PC-3 (cell line): Measurements from ENCODE around the gene IGSF23.

Source experiments
- EZH2 ChIP-seq: fragments of 300-600 bp; sonication (generic); IDR thresholded peaks from one replicate; pipeline ENCODE4 v1.6.1; 2017; ENCODE audit warnings: antibody characterized with exemption, mild to moderate bottlenecking, low read length; ENCODE audit not compliant: unreplicated experiment
- EZH2phosphoT487 ChIP-seq: fragments of 300-600 bp; sonication (generic); IDR thresholded peaks from 2 replicates; pipeline ENCODE4 v1.6.1; 2018; ENCODE audit warnings: mild to moderate bottlenecking, antibody characterized with exemption, low read length, borderline replicate concordance
- TF ChIP-seq, protein P1 (sequence below): fragments of 300-600 bp; sonication (generic); conservative IDR thresholded peaks from 2 replicates; pipeline ENCODE4 v1.5.1; 2017; ENCODE audit warnings: antibody characterized with exemption, low read depth, mild to moderate bottlenecking, low read length

DNA sequence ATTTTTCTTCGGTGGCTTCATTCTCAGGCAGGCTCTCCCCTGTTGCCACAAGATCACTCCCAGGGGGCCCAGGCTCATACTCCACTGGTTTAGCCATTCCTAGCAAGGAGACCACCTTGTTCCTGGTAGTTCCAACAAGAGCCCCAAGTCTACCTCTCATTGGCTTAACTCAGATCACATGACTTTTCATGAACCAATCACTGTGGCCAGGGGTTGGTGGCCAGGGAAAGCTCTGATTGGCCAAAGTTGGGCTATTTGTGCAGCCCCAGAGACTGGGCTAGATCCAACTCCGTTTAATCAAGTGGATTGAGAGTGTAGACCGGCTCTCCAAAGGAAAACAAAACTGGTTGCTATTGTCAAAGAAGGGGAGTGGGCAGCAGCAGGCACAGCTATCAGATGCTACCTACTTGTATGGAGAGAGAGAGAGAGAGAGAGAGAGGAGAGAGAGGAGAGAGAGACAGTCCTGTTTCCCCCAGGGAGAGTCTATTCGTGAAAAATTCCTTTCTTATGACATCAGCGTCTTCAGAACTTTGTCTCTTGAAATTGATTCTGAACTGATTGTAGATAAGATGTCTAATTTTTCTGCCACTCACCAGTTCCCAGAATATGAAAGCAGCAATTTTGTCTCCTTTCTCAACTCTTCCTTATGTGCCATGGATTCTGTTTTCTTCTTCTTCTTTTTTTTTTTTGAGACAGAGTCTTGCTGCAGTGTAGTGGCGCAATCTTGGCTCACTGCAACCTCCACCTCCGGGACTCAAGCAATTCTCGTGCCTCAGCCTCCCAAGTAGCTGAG, 63.9 kb downstream of the IGSF23 start:
- TF ChIP-seq EZH2 (no peak), EZH2phosphoT487 (no peak)
- TF ChIP-seq, protein P1, sequence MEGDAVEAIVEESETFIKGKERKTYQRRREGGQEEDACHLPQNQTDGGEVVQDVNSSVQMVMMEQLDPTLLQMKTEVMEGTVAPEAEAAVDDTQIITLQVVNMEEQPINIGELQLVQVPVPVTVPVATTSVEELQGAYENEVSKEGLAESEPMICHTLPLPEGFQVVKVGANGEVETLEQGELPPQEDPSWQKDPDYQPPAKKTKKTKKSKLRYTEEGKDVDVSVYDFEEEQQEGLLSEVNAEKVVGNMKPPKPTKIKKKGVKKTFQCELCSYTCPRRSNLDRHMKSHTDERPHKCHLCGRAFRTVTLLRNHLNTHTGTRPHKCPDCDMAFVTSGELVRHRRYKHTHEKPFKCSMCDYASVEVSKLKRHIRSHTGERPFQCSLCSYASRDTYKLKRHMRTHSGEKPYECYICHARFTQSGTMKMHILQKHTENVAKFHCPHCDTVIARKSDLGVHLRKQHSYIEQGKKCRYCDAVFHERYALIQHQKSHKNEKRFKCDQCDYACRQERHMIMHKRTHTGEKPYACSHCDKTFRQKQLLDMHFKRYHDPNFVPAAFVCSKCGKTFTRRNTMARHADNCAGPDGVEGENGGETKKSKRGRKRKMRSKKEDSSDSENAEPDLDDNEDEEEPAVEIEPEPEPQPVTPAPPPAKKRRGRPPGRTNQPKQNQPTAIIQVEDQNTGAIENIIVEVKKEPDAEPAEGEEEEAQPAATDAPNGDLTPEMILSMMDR, result no peak
